K562 (cell line): ENCODE results near the gene GRK3. TPM values are rescaled to one million over a fixed set of nuclear protein-coding genes. Genes with fewer than 3 reads are reported as not detected.

Experiments
- ATAC-seq: fragments of 200-7000 bp; cut with Tn5 transposase; 3 replicates; pipeline ENCODE4 v1.9.1; 2020; ENCODE audit warnings: moderate library complexity
- BruUV-seq: library from RNA; stranded (reverse); fragments of 400-500 nt; replicated peaks from 2 replicates; lab custom pipeline; 2021; lab: Mats Ljungman, UMichigan
- CTCF ChIA-PET: fragments of 300-600 bp; formaldehyde crosslinking; extraction: SDS; loops from one replicate; lab custom pipeline; 2021; ENCODE audit warnings: low intra/inter-chr PET ratio; lab: Yijun Ruan, JAX
- POLR2A ChIA-PET: fragments of 300-600, 350-650 bp; sonication (Branson Sonifier 250); formaldehyde crosslinking; extraction: SDS; loops from one replicate; lab custom pipeline; 2021; ENCODE audit warnings: antibody characterized with exemption, inconsistent platforms; lab: Yijun Ruan, JAX
- DNase-seq, 4 experiments: peaks; one replicate each; pipeline versions ENCODE4 v3.0.0 to v3.0.0-alpha.2; 2011 to 2018; ENCODE audit warnings: low spot score in 3 of 4, mixed read lengths in 3 of 4; ENCODE audit errors: extremely low read depth in 1 of 4
- FAIRE-seq: peaks from 2 replicates; lab custom pipeline; 2011; peaks lifted over from hg19 to GRCh38; lab: Jason Lieb, UNC
- H2AFZ ChIP-seq: 2 replicates; pipeline ENCODE4 v1.6.0; 2011; ENCODE audit warnings: low read depth, low read length, control low read depth, inconsistent platforms
- H3K27ac ChIP-seq: fragments of 200-600 bp; 3 replicates; pipeline ENCODE4 v1.8.0; 2011; ENCODE audit warnings: low read depth, mild to moderate bottlenecking, control low read depth, inconsistent platforms, low read length, moderate library complexity, mixed read lengths; ENCODE audit errors: extremely low read depth
- H3K27me3 ChIP-seq, 2 experiments: fragments of 300-600 bp in 1 of 2; 2 replicates in 1 of 2; 3 replicates in 1 of 2; pipeline versions ENCODE4 v1.6.0 to v1.8.0; 2011; ENCODE audit warnings: inconsistent platforms in 2 of 2, low read length in 2 of 2, mild to moderate bottlenecking in 1 of 2, mixed read lengths in 1 of 2, moderate library complexity in 1 of 2; ENCODE audit not compliant: control insufficient read depth in 2 of 2, insufficient read depth in 2 of 2
- H3K36me3 ChIP-seq: fragments of 300-600 bp; 3 replicates; pipeline ENCODE4 v1.8.0; 2011; ENCODE audit warnings: mild to moderate bottlenecking, low read length, inconsistent platforms; ENCODE audit not compliant: control insufficient read depth, insufficient read depth
- H3K4me1 ChIP-seq, 2 experiments: fragments of 200-600 bp in 1 of 2; replicated peaks in 1 of 2; 2 replicates in 1 of 2; 3 replicates in 1 of 2; pipeline versions ENCODE4 v1.5.1 to v1.8.0; 2011; ENCODE audit warnings: inconsistent platforms in 2 of 2, low read length in 2 of 2, mild to moderate bottlenecking in 1 of 2, mixed read lengths in 1 of 2, moderate library complexity in 1 of 2; ENCODE audit not compliant: control insufficient read depth in 2 of 2, insufficient read depth in 2 of 2
- H3K4me2 ChIP-seq: 2 replicates; pipeline ENCODE4 v1.6.1; 2011; ENCODE audit warnings: low read length, control low read depth, inconsistent platforms, mixed read lengths; ENCODE audit not compliant: insufficient read depth
- H3K4me3 ChIP-seq: fragments of 200-600 bp; sonication (generic), shearing (Covaris generic); 2 replicates; pipeline ENCODE4 v1.5.1; 2016; ENCODE audit warnings: control low read depth, inconsistent platforms
- H3K79me2 ChIP-seq: fragments of 200-600 bp; 3 replicates; pipeline ENCODE4 v1.8.0; 2011; ENCODE audit warnings: low read length, inconsistent platforms; ENCODE audit not compliant: control insufficient read depth, insufficient read depth
- H3K9ac ChIP-seq, 2 experiments: 2 replicates each; pipeline versions ENCODE4 v1.6.0 to v1.6.1; 2011; ENCODE audit warnings: low read depth in 2 of 2, low read length in 2 of 2, control low read depth in 1 of 2, inconsistent platforms in 1 of 2, mild to moderate bottlenecking in 1 of 2, mixed read lengths in 1 of 2; ENCODE audit not compliant: insufficient read depth in 1 of 2
- H3K9me1 ChIP-seq: one replicate; pipeline ENCODE4 v1.6.0; 2011; ENCODE audit warnings: inconsistent platforms, mild to moderate bottlenecking, low read length, moderate library complexity; ENCODE audit not compliant: control insufficient read depth, insufficient read depth
- H3K9me3 ChIP-seq: replicated peaks from 2 replicates; pipeline ENCODE4 v1.5.1; 2011; ENCODE audit warnings: low read depth, low read length, inconsistent platforms; ENCODE audit not compliant: control insufficient read depth, insufficient read depth
- H4K20me1 ChIP-seq: replicated peaks from 2 replicates; pipeline ENCODE4 v1.6.1; 2011; ENCODE audit warnings: low read length, inconsistent platforms, mixed read lengths; ENCODE audit not compliant: control insufficient read depth, insufficient read depth
- ATF3 ChIP-seq, 2 experiments: fragments of 450-650 bp in 1 of 2; sonication (generic) in 1 of 2; formaldehyde crosslinking in 1 of 2; IDR thresholded peaks in 1 of 2; conservative IDR thresholded peaks in 1 of 2; 2 replicates each; pipeline versions ENCODE4 v1.6.1 to v1.8.1; 2016 to 2023; ENCODE audit warnings: mild to moderate bottlenecking in 2 of 2, moderate library complexity in 2 of 2, inconsistent platforms in 1 of 2, missing genetic modification reagents in 1 of 2
- HMGXB4 ChIP-seq: sonication (generic); formaldehyde crosslinking; IDR thresholded peaks from 2 replicates; pipeline ENCODE4 v1.8.1; 2023; ENCODE audit warnings: mild to moderate bottlenecking, missing genetic modification reagents
- JUND ChIP-seq, 2 experiments: IDR thresholded peaks; 2 replicates in 1 of 2; 3 replicates in 1 of 2; pipeline ENCODE4 v1.6.1; 2011; ENCODE audit warnings: borderline replicate concordance in 2 of 2, low read depth in 2 of 2, low read length in 2 of 2, improper control_type of control experiment in 1 of 2, missing biosample characterization in 1 of 2, missing genetic modification characterization in 1 of 2, missing genetic modification reagents in 1 of 2
- ZFP30 ChIP-seq: fragments of 250-450 bp; sonication (Bioruptor Pico); IDR thresholded peaks from 2 replicates; pipeline ENCODE4 v1.8.0; 2022; ENCODE audit warnings: moderate library complexity, mild to moderate bottlenecking, inconsistent platforms, borderline replicate concordance
- WGBS: fragments of 100-300 bp; shearing (Covaris generic); methylation state at CpG from one replicate; pipeline ENCODE4 v1.1.6; 2016; ENCODE audit warnings: low coverage, mixed read lengths; ENCODE audit not compliant: insufficient coverage; ENCODE audit errors: missing lambda C conversion rate; 5-methylcytosine and 5-hydroxymethylcytosine counted together
- in situ Hi-C: fragments of 300-500 bp; cut with MboI; formaldehyde crosslinking; loops from 4 replicates; pipeline ENCODE4 v1.15.0; 2018; ENCODE audit warnings: inconsistent platforms, mixed read lengths
- intact Hi-C: fragments of 100-400 bp; cut with micrococcal nuclease; formaldehyde crosslinking; loops from 2 replicates; pipeline ENCODE4 v1.14.2; 2022
- polyA plus RNA-seq, 8 experiments: library from polyadenylated mRNA; depleted of rRNA in 4 of 8; stranded (reverse) in 5 of 8; unstranded in 3 of 8; fragments of >200 nt; fragmentation: Nextera tagmentation in 2 of 8; fragmentation: Illumina TruSeq in 1 of 8; extraction: Ambion mirVana in 2 of 8; extraction: Trizol in 1 of 8; gene quantifications; 2 replicates each; pipeline versions ENCODE4 v1.2.1 to v1.2.3, GENCODE V29; 2011 to 2014; ENCODE audit warnings: inconsistent platforms in 1 of 8, missing spikeins in 1 of 8
- total RNA-seq, 7 experiments: library from RNA; depleted of rRNA in 6 of 7; stranded (reverse); fragments of >200 nt in 6 of 7; fragmentation: Illumina TruSeq in 2 of 7; extraction: Trizol in 2 of 7; gene quantifications; 2 replicates each; pipeline versions ENCODE4 v1.2.1 to v1.2.3, GENCODE V29; 2011 to 2021; ENCODE audit warnings: low replicate concordance in 1 of 7

Gene GRK3
- total and polyA plus RNA-seq, 9 of the 15 experiments (the other 6 are each of a cell fraction or from before 2014, with no cell fraction given), result 1.4 to 7.6 (median 3.6) TPM

GRCh38 chr22:25746012-25746373 lies 181.5 kb downstream of the GRK3 start:
- BruUV-seq, result no TSS peak
- DNase-seq, result no peak
- no peak for ATAC-seq
- ChIA-PET CTCF (no interaction called here), POLR2A (no interaction called here)
- Histone ChIP-seq H3K27me3 (no peaks in the 10 kb centered on the region), H3K4me3 (no peak overlapping the region), H3K36me3 (no peaks in the 10 kb centered on the region; the same call in 2 of the 3 replicates), H4K20me1 (peaks cover 50% of the 10 kb centered on the region), H3K4me2 (no peak overlapping the region; the same call in 1 of the 2 replicates), H2AFZ (no peak overlapping the region), H3K9ac (no peak overlapping the region), H3K9me1 (no peaks in the 10 kb centered on the region), H3K79me2 (peaks cover 84% of the 10 kb centered on the region), H3K27ac (no peak overlapping the region), H3K9me3 (no peaks in the 10 kb centered on the region), H3K4me1 (peaks cover 26 to 62% of the 10 kb centered on the region in 2 experiments)
- WGBS, result 0% methylated on average over 1 of the region's 1 CpG
- in situ Hi-C loops (no loop called here), intact Hi-C loops (no loop called here)
- no peak for FAIRE-seq
- TF ChIP-seq HMGXB4 (CRISPR knock-in tag) (no peak), JUND (IDR thresholded peaks at IDR 0.05; ENCODE audit: borderline replicate concordance, low read depth, low read length) (peak; percentile 39; the same call in 1 of the 2 replicates), JUND (tag; IDR thresholded peaks at IDR 0.05; ENCODE audit: borderline replicate concordance, low read depth, low read length) (no peak), ZFP30 (no peak), ATF3 (IDR thresholded peaks at IDR 0.05) (peak; percentile 71), ATF3 (CRISPR knock-in tag; conservative IDR thresholded peaks at IDR 0.05) (no peak)
